Heart right ventricle (tissue), 16 donors: ENCODE results near the gene FAM181B. TPM values are rescaled to one million over a fixed set of nuclear protein-coding genes. Genes with fewer than 3 reads are reported as not detected.

ENCODE experiments used
- ATAC-seq, 8 donors: fragments of 200-7000 bp; cut with Tn5 transposase; one replicate each; pipeline ENCODE4 v1.9.1; 2020; ENCODE audit warnings: mild to moderate bottlenecking in 8 of 8, moderate library complexity in 8 of 8, moderate number of reproducible peaks in 1 of 8
- DNase-seq, 2 donors: peaks; one replicate each; pipeline ENCODE4 v3.0.0-alpha.2; 2020
- H3K27ac ChIP-seq, 10 donors: fragments of 200-600 bp; sonication (generic) in 2 of 10; one replicate each; pipeline versions ENCODE4 v1.5.0 to v1.8.0; 2020 to 2022; ENCODE audit warnings: mild to moderate bottlenecking in 3 of 10
- H3K27me3 ChIP-seq, 7 donors: fragments of 200-600 bp; one replicate each; pipeline ENCODE4 v1.8.0; 2021 to 2022; ENCODE audit warnings: mild to moderate bottlenecking in 2 of 7
- H3K36me3 ChIP-seq, 9 donors: fragments of 200-600 bp; sonication (generic) in 1 of 9; one replicate each; pipeline versions ENCODE4 v1.5.0 to v1.8.0; 2020 to 2022; ENCODE audit warnings: mild to moderate bottlenecking in 2 of 9
- H3K4me1 ChIP-seq, 9 donors: fragments of 200-600 bp; sonication (generic) in 1 of 9; one replicate each; pipeline versions ENCODE4 v1.5.0 to v1.8.0; 2020 to 2022; ENCODE audit warnings: mild to moderate bottlenecking in 4 of 9
- H3K4me3 ChIP-seq, 10 donors: fragments of 200-600 bp; sonication (generic) in 2 of 10; one replicate each; pipeline versions ENCODE4 v1.5.0 to v1.8.0; 2020 to 2022; ENCODE audit warnings: mild to moderate bottlenecking in 7 of 10, moderate library complexity in 2 of 10
- H3K9me3 ChIP-seq, 11 donors: fragments of 200-600 bp in 10 of 11; sonication (generic) in 2 of 11; one replicate each; pipeline versions ENCODE4 v1.5.0 to v1.8.0; 2013 to 2022; ENCODE audit warnings: mild to moderate bottlenecking in 2 of 11, control low read depth in 1 of 11, moderate library complexity in 1 of 11
- WGBS, 2 donors: extraction: QIAGEN DNeasy Blood & Tissue Kit; methylation state at CpG; one replicate each; pipeline ENCODE4 v1.1.7; 2013; ENCODE audit warnings: inconsistent platforms in 1 of 2; 5-methylcytosine and 5-hydroxymethylcytosine counted together
- intact Hi-C, 10 donors: fragments of 100-400 bp; cut with DNase I; formaldehyde crosslinking; loops; one replicate each; pipeline versions ENCODE4 v1.11.1 to v1.14.2; 2022
- long read RNA-seq, 3 donors: library from polyadenylated mRNA; unstranded; transcript quantifications; one replicate each; pipeline ENCODE4 v2.0.0, GENCODE V29; 2020 to 2021
- polyA plus RNA-seq, 2 donors: library from polyadenylated mRNA; stranded (reverse); fragments of 200-250 nt; gene quantifications; one replicate each; pipeline ENCODE4 v1.2.3, GENCODE V29; 2013
- total RNA-seq, 10 donors: library from RNA; stranded (reverse); fragmentation: NEBNext Ultra II Directional in 3 of 10; extraction: Animal tissue kit (Norgen Biotek cat#: 25700) in 3 of 10; gene quantifications; one replicate each; pipeline versions ENCODE4 v1.2.1 to v1.2.4, GENCODE V29; 2021 to 2023
- TF ChIP-seq, protein P1 (sequence below), 9 donors: fragments of 200-600 bp; sonication (generic) in 2 of 9; IDR thresholded peaks; one replicate each; pipeline versions ENCODE4 v1.5.0 to v1.8.0; 2021 to 2022; ENCODE audit warnings: antibody characterized with exemption in 9 of 9, mild to moderate bottlenecking in 5 of 9, moderate library complexity in 1 of 9
- donor health status: Arrhythmogenic right ventricular cardiomyopathy.
- donor health status: ischemic (EF 13 %, LVEDD 7.1; RV severe dilation, severe dysfunction).
- donor health status: healthy with polysubstance abuse.
- donor health status: DM: no; HTN: yes; CAD: no.
- donor health status: DM: no; HTN: no; CAD: no.
- donor health status: ischemic (EF 25% LVEDD 6.9; RV normal size, moderate dysfunction).
- donor health status: ischemic (EF 25% LVEDD 5.7; RV mildly dilated, moderate dysfunction).
- donor health status: healthy.
- donor health status: DM: yes; HTN: yes; CAD: no.
- donor health status: Ischemic cardiomyopathy.
- donor health status: ischemic (EF 35%, LVEDD 5.7; RV mildly dilated, moderate dysfunction).
- donor health status: nonischemic (EF 11% LVEDD 7.7; RV severe dilation, severe dysfunction).
- donor health status: DM: yes; HTN: yes; CAD: no.
- donor health status: PGD.
- donor health status: ischemic (EF 29% LVEDD 5.4; RV normal size, mild dysfunction).
- donor health status: nonischemic (EF 23%, LVEDD 6.1; RV moderate dilation, normal function).

The FAM181B gene, protein sequence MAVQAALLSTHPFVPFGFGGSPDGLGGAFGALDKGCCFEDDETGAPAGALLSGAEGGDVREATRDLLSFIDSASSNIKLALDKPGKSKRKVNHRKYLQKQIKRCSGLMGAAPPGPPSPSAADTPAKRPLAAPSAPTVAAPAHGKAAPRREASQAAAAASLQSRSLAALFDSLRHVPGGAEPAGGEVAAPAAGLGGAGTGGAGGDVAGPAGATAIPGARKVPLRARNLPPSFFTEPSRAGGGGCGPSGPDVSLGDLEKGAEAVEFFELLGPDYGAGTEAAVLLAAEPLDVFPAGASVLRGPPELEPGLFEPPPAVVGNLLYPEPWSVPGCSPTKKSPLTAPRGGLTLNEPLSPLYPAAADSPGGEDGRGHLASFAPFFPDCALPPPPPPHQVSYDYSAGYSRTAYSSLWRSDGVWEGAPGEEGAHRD
- total RNA-seq (under 1 TPM in 7 of 10 donors, not detected in 3; 0.06 to 0.60 (median 0.15) TPM), polyA plus RNA-seq (under 1 TPM; 0.06 to 0.29 TPM)
- long read RNA-seq, donor 1: 0 reads
- long read RNA-seq, donor 2, partial matches to known transcripts: 0 of 1 reads
- long read RNA-seq, donor 2, other reads (novel, unspliced or antisense): 0 of 1 reads
- long read RNA-seq, donor 3: 0 reads

DNA sequence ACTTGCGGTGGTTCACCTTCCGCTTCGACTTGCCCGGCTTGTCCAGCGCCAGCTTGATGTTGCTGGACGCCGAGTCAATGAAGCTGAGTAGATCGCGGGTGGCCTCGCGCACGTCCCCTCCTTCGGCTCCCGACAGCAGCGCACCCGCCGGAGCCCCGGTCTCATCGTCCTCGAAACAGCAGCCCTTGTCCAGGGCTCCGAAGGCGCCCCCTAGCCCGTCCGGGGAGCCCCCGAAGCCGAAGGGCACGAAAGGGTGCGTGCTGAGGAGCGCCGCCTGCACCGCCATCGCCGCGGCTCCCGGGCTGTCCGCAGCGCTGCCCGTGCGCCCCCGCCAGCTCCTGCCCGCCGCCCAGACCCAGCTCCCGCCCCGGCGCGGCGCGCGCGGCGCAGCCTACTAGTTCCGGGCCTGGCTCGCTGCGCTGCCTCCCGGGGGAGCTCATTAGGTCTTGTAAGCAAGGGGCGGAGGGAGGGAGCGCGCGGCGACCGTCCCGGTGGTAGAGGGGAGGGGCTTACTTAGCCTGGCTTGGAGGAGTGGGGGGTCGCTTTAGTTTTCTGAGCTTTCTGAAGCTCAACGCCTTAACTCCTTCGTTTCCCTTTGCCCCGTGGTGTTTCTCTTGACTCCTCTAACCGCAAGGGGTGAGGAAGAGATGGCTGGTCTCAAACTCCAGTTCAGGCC is at the start of gene FAM181B:
Gene FAM181B, minus strand, starts transcription at position 421 of the 676 bp plus-strand sequence. Its CDS starts 135 bp downstream, at position 286.
- intact Hi-C loops: no loop called here
- Histone ChIP-seq H3K4me1 (peaks cover 0 to 14% (median 9%) of the 10 kb centered on the region in 9 donors), H3K36me3 (no peaks in the 10 kb centered on the region), H3K9me3 (peaks cover 0 to 3% (median 0%) of the 10 kb centered on the region in 11 donors), H3K27me3 (peaks cover 13 to 88% (median 61%) of the 10 kb centered on the region in 7 donors), H3K4me3 (peak within 1 kb of the TSS in 9 of 10 donors; percentile 36 to 65 (median 60)), H3K27ac (peak within 1 kb of the TSS in 2 of 10 donors; percentile 28 to 52)
- TF ChIP-seq, protein P1, sequence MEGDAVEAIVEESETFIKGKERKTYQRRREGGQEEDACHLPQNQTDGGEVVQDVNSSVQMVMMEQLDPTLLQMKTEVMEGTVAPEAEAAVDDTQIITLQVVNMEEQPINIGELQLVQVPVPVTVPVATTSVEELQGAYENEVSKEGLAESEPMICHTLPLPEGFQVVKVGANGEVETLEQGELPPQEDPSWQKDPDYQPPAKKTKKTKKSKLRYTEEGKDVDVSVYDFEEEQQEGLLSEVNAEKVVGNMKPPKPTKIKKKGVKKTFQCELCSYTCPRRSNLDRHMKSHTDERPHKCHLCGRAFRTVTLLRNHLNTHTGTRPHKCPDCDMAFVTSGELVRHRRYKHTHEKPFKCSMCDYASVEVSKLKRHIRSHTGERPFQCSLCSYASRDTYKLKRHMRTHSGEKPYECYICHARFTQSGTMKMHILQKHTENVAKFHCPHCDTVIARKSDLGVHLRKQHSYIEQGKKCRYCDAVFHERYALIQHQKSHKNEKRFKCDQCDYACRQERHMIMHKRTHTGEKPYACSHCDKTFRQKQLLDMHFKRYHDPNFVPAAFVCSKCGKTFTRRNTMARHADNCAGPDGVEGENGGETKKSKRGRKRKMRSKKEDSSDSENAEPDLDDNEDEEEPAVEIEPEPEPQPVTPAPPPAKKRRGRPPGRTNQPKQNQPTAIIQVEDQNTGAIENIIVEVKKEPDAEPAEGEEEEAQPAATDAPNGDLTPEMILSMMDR (IDR thresholded peaks at IDR 0.05): no peak
- DNase-seq: peak; percentile 44 to 55
- peak; percentile 60 to 93 (median 81) for ATAC-seq
- 0 to 1% methylated on average over 66 to 67 of the region's 67 CpGs for WGBS, 2 donors

DNA sequence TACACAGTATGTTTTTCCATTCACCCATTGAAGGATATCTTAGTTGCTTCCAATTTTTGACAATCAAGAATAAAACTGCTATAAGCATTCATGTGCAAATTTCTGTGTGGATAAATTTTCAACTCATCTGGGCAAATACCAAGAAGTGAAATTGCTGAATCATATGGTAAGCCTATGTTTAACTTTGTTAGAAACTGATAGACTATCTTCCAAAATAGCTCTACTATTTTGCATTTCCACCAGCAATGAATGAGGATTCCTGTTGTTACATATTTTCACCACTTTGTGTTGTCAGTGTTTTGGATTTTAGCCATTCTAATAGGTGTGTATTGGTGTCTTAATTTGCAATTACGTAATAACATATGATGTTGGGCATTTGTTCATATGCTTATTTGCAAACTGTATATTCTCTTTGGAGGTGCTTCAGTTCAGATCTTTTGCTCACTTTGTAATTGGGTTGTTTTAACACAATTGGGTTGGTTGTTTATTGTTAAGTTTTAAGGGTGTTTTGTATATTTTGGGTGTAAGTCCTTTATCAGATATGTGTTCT is 49.2 kb upstream of the FAM181B start:
- intact Hi-C loops: loop anchor here in 1 of 10 donors (10.0 kb wide), 1 partner anchor 58 kb away; no protein-coding TSS in a partner anchor
- H3K36me3 ChIP-seq: no peaks in the 10 kb centered on the region
- H3K27me3 ChIP-seq: no peaks in the 10 kb centered on the region
- WGBS, 2 donors: 87 to 89% methylated on average over 1 of the region's 1 CpG
- no peak overlapping the region for H3K4me3 ChIP-seq
- H3K27ac ChIP-seq: no peak overlapping the region
- TF ChIP-seq, protein P1 (IDR thresholded peaks at IDR 0.05): no peak
- H3K9me3 ChIP-seq: peaks cover 0 to 6% (median 0%) of the 10 kb centered on the region in 11 donors
- ATAC-seq (no peak), DNase-seq (no peak)
- H3K4me1 ChIP-seq: no peaks in the 10 kb centered on the region

DNA sequence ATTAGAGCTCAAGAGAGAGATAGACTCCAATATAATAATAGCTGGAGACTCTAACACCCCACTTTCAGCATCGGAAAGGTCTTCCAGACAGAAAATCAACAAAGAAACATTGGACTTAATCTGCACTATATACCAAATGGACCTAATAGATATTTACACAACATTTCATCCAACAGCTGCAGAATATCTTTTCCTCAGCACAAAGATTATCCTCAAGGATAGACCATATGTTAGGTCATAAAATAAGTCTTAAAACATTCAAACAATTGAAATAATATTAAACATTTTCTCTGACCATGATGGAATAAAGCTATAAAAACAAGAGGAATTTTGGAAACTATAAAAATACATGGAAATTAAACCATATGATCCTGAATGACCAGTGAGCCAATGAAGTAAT is 45.1 kb upstream of the FAM181B start:
- ATAC-seq (no peak), DNase-seq (no peak)
- intact Hi-C loops: no loop called here
- Histone ChIP-seq H3K36me3 (no peaks in the 10 kb centered on the region), H3K27me3 (no peaks in the 10 kb centered on the region), H3K4me1 (no peaks in the 10 kb centered on the region), H3K27ac (no peak overlapping the region), H3K9me3 (peaks cover 0 to 40% (median 9%) of the 10 kb centered on the region in 11 donors), H3K4me3 (no peak overlapping the region)
- TF ChIP-seq, protein P1 (IDR thresholded peaks at IDR 0.05): no peak
- WGBS, 2 donors: 88 to 94% methylated on average over 1 of the region's 1 CpG

DNA sequence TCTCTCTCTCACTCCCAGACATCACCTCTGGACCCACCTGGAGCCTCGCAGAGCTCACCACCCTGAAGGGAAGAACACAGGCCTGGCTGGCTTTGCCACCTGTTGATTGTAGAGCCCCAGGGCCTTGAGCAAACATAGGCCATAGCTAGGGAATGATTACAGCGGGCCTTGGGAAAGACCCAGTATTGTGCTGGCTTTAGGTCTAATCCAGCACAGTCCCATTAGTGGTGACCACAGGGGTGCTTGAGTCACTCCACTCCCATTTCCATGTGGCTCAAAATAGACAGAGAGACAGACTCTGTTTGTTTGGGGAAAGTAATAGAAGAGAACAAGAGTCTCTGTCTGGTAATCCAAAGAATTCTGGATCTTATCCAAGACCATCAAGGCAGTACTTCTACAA is 42.7 kb upstream of the FAM181B start:
- intact Hi-C loops: no loop called here
- DNase-seq (no peak), ATAC-seq (no peak)
- Histone ChIP-seq H3K4me3 (no peak overlapping the region), H3K9me3 (peaks cover 0 to 40% (median 9%) of the 10 kb centered on the region in 11 donors), H3K4me1 (no peaks in the 10 kb centered on the region), H3K27me3 (no peaks in the 10 kb centered on the region), H3K27ac (no peak overlapping the region), H3K36me3 (no peaks in the 10 kb centered on the region)
- TF ChIP-seq, protein P1 (IDR thresholded peaks at IDR 0.05): no peak
- WGBS, 2 donors: 83 to 86% methylated on average over 2 of the region's 2 CpGs
